ENCODE measurements around the gene TXNDC5.

DNA sequence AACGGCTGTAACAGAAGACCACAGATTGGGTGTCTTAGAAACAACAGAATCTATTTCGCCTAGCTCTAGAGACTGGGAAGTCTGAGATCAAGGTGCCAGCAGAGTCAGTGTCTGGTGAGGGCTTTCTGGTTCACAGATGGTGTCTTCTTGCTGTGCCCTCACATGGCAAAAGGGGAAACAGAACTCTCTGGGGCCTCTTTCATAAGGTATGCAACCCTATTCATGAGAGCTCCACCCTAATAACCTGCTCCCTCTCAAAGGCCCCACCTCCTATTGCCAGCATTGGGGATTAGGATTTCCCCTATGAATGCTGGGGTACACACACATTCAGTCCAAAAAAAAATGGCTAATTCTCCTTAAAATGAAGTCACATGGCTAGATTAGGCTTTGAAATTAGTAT, 10.0 kb downstream of the TXNDC5 start:
- TF ChIP-seq, protein P1, sequence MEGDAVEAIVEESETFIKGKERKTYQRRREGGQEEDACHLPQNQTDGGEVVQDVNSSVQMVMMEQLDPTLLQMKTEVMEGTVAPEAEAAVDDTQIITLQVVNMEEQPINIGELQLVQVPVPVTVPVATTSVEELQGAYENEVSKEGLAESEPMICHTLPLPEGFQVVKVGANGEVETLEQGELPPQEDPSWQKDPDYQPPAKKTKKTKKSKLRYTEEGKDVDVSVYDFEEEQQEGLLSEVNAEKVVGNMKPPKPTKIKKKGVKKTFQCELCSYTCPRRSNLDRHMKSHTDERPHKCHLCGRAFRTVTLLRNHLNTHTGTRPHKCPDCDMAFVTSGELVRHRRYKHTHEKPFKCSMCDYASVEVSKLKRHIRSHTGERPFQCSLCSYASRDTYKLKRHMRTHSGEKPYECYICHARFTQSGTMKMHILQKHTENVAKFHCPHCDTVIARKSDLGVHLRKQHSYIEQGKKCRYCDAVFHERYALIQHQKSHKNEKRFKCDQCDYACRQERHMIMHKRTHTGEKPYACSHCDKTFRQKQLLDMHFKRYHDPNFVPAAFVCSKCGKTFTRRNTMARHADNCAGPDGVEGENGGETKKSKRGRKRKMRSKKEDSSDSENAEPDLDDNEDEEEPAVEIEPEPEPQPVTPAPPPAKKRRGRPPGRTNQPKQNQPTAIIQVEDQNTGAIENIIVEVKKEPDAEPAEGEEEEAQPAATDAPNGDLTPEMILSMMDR (IDR thresholded peaks at IDR 0.05), result no peak
- no peak for TF ChIP-seq POLR2A (IDR thresholded peaks at IDR 0.05)

All from Peyer's patch (tissue), 4 donors.